Cardiac fibroblast (primary cell): ENCODE measurements around the gene CCR5.

ENCODE experiments used
- DNase-seq, 2 donors: peaks; one replicate each; pipeline versions ENCODE4 v3.0.0 to v3.0.0-alpha.2; 2010; ENCODE audit warnings: low read depth in 2 of 2
- H3K4me3 ChIP-seq, 2 donors: replicated peaks in 1 of 2; 1 replicate in 1 of 2; 2 replicates in 1 of 2; pipeline ENCODE4 v1.5.1; 2011; ENCODE audit warnings: low read depth in 2 of 2, low read length in 2 of 2, mild to moderate bottlenecking in 2 of 2, moderate library complexity in 1 of 2
- TF ChIP-seq, protein P1 (sequence below): IDR thresholded peaks from one replicate; pipeline ENCODE4 v1.5.1; 2011; ENCODE audit warnings: low read depth, mild to moderate bottlenecking, low read length, inconsistent platforms

Gene CCR5

DNA sequence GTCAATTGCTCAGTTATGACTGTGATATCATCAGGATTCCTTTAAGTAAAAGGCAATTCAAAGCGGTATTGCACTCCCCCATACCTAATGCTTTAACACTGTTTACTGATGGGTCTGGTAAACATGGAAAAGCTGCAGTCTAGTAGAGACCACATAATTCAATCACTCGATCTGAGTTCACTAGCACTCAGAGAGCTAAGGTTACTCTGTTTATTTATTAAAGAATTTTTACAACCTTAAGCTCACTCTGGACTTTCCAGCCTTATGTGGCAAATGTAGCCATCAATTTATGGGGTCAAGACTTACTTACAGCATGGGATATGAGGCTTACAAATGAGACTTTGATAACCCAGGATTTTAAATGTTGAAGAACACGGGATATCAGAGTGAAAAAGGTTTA lies 35.2 kb upstream of the CCR5 start:
- TF ChIP-seq, protein P1, sequence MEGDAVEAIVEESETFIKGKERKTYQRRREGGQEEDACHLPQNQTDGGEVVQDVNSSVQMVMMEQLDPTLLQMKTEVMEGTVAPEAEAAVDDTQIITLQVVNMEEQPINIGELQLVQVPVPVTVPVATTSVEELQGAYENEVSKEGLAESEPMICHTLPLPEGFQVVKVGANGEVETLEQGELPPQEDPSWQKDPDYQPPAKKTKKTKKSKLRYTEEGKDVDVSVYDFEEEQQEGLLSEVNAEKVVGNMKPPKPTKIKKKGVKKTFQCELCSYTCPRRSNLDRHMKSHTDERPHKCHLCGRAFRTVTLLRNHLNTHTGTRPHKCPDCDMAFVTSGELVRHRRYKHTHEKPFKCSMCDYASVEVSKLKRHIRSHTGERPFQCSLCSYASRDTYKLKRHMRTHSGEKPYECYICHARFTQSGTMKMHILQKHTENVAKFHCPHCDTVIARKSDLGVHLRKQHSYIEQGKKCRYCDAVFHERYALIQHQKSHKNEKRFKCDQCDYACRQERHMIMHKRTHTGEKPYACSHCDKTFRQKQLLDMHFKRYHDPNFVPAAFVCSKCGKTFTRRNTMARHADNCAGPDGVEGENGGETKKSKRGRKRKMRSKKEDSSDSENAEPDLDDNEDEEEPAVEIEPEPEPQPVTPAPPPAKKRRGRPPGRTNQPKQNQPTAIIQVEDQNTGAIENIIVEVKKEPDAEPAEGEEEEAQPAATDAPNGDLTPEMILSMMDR = no peak
- no peak for DNase-seq
- H3K4me3 ChIP-seq = no peak overlapping the region

DNA sequence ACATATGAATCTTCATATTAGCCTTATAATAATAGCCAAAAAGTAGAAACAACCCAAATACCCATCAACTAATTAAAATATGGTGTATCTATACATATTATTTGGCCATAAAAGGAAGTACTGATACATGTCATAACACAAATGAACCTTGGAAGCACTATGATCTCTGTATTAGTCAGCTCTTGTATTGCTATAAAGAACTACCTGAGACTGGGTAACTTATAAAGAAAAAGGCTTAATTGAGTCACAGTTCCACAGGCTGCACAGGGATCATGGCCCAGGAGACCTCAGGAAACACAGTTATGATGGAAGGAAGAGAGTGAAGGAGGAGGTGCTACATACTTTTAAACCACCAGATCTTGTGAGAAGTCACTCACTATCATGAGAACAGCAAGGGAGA lies 32.8 kb upstream of the CCR5 start:
- TF ChIP-seq, protein P1 = no peak
- H3K4me3 ChIP-seq = no peak overlapping the region
- DNase-seq = no peak

DNA sequence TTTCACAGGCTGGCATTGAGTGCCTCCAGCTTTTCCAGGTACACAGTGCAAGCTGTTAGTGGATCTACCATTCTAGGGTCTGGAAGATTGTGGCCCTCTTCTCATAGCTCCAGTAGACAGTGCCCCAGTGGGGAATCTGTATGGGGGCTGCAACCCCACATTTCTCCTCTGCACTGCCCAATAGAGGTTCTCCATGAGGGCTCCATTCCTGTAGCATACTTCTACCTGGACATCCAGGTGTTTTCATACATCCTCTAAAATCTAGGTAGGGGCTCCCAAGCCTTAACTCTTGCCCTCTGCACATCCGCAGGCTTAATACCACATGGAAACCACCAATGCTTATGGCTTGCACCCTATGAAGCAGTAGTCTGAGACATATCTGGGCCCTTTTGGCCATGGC lies 31.9 kb upstream of the CCR5 start:
- DNase-seq = no peak
- no peak overlapping the region for H3K4me3 ChIP-seq
- TF ChIP-seq, protein P1 = no peak

DNA sequence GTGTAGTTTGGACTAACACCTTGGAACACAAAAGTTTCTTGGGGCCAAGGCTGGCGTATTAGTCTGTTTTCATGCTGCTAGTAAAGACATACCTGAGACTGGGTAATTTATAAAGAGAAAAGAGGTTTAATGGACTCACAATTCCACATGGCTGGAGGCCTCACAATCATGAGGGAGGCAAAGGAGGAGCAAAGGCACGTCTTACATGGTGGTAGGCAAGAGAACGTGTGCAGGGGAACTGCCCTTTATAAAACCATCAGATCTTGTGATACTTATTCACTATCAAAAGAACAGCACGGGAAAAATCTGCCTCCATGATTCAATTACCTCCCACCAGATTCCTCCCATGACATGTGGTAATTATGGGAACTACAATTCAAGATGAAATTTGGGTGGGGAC lies 26.3 kb upstream of the CCR5 start:
- H3K4me3 ChIP-seq = no peak overlapping the region
- no peak for DNase-seq
- TF ChIP-seq, protein P1 = no peak

DNA sequence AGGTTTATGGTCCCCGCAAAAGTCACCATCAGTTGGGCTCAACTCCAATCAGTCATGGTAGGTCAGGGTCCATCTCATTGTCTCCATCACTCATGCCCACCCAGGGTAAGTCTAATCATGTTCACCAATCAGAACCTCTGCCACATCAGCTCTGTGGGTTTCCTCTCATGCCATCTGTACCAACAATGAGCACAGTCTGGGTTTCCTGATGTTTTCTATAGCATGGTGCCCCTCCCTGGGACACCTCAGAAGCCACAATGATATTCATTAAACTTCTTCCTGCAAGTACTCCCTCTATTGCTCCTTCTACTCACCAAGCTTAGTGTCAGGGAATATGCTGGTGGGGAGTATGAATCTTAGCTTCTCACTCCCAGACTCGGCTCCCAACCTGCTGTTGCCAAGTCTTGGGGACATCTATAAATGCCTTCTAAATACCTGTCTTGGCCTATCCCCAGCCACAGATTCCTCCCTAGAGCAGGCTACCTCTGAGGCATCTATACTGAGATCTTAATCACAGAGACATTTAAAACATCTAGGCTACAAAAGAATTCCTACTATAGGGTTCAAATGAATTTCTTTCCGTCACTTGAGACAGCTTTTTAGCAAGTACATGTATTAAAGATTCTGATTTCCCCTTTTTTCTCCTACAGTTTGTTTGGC lies 21.8 kb upstream of the CCR5 start:
- TF ChIP-seq, protein P1 = no peak
- no peak for DNase-seq
- no peak overlapping the region for H3K4me3 ChIP-seq

DNA sequence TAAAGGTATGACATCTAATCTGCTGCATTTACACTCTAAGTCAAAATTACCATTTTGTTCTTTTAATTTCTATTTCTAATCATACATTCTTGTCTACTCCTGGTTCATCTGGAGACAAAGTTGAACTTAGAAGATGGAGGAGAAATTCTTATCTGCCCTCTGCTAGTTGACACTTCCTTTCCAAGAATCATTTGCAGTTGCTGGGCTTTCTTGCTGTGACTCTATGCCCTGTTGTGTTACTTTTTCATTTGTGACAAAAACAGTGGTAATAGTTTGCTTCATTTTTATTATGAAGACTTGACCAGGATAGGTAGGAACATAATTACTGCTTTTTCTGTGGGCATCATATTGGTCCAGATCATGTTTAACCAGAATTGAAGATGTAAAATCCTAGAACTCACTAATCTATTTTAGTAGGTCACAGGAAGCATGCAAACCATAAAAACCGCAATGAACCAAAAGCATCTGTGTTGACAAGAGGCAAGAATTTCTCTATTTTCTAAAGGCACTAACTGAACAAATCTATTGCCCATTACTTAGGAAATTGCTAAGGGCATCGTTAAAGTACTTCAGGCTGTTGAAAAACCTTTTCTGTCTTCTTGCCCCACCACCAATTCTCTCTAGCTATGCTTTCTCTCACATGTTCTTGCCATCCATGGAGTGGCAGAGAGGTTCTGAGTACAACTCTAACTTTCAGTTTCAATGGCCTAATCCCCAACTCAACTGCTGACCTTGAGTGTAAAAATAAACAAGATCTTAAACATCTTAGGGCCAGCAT lies 21.1 kb upstream of the CCR5 start:
- TF ChIP-seq, protein P1 = no peak
- no peak for DNase-seq
- no peak overlapping the region for H3K4me3 ChIP-seq

DNA sequence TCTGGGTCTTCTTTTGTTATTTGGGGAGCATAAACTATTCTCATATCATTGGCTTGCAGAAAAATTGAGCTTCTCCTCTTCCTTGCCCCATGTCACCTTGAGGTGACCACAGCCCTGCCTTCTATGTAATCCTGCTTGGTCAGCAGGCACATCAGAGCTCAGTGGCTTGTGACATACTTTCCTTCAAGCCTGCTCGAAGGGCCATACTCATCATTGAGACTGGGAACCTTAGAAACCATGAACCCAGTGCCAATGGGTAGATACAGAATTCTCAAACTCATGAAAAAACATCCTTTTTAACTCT lies 20.5 kb upstream of the CCR5 start:
- DNase-seq = no peak
- TF ChIP-seq, protein P1 = no peak
- H3K4me3 ChIP-seq = no peak overlapping the region
